AG04450 (cell line): Measurements from ENCODE around the gene MAPKAP1. TPM values are rescaled to one million over a fixed set of nuclear protein-coding genes. Genes with fewer than 3 reads are reported as not detected.

Experiments
- CTCF ChIA-PET: fragments of 300-600, 350-600 bp; formaldehyde crosslinking; extraction: SDS; loops from one replicate; lab custom pipeline; 2022; ENCODE audit warnings: antibody characterized with exemption, inconsistent platforms; lab: Charles Lee
- POLR2A ChIA-PET: fragments of 350-600 bp; formaldehyde crosslinking; extraction: SDS; loops from one replicate; lab custom pipeline; 2021; ENCODE audit warnings: antibody characterized with exemption, inconsistent platforms; lab: Yijun Ruan, JAX
- DNase-seq: peaks from one replicate; pipeline ENCODE4 v3.0.0-alpha.2; 2011; ENCODE audit warnings: low read depth, low spot score
- H3K27ac ChIP-seq: one replicate; pipeline ENCODE4 v1.5.1; 2012; ENCODE audit warnings: low read depth, low read length, control low read depth
- H3K27me3 ChIP-seq: one replicate; pipeline ENCODE4 v1.6.0; 2012; ENCODE audit warnings: low read length; ENCODE audit not compliant: control insufficient read depth, insufficient read depth
- H3K4me3 ChIP-seq: 2 replicates; pipeline ENCODE4 v1.5.1; 2011; ENCODE audit warnings: mild to moderate bottlenecking, low read depth, low read length, control low read depth
- H3K9me3 ChIP-seq: 2 replicates; pipeline ENCODE4 v1.5.1; 2012; ENCODE audit warnings: low read length; ENCODE audit not compliant: control insufficient read depth, insufficient read depth
- polyA minus RNA-seq: library from RNA; depleted of rRNA, polyadenylated mRNA; stranded (reverse); fragments of >200 nt; gene quantifications from 2 replicates; pipeline ENCODE4 v1.2.3, GENCODE V29; 2011; rRNA and poly(A)+ RNA removed
- polyA plus RNA-seq: library from polyadenylated mRNA; depleted of rRNA; stranded (reverse); fragments of >200 nt; gene quantifications from 2 replicates; pipeline ENCODE4 v1.2.3, GENCODE V29; 2011; rRNA removed
- TF ChIP-seq, protein P1 (sequence below): IDR thresholded peaks from 2 replicates; pipeline ENCODE4 v1.5.1; 2011; ENCODE audit warnings: low read depth, low read length, control low read depth, inconsistent platforms

The MAPKAP1 gene
- polyA plus RNA-seq: 128 and 140 TPM in 2 replicates
- 81.5 and 94.8 TPM in 2 replicates for polyA minus RNA-seq

DNA sequence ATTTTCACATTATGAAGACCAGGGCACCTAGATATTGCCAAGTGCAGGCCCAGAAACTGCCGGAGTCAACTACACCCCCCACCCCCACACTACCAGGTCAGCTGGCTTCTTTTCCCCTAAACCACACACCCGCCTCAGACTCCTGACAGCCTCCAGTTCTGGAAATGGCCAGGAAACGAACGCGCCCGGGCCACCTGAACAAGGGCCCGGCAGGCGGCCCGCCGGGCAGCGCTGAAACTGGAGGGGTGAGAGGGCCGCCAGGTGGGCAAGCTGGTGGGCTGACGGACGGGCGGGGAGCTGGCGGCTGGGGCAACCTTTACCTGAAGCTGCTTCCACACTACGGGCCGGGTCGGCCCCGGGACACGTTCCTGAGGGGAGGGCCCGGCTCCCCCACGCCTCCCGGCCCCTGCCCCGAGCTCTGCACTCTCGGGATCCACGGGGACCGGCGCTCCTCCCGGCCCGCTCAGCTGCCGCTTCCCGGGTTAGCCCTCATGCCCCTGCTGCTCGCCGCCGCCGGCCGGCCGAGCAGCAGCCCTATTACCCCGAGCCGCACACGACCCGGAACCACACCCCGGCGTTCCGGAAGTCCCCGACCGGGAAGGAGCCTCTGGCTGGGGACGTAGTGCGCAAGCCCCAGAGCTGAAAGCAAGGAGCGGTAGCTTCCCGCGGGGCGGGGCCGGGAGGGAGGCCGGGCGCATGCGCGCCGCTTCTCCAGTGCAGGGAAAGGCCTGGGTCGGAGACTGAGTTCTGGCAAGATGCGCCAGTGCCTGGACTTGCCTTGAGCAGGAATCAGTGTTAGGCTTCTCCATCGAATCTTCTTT, at the start of gene MAPKAP1:
TSS of gene MAPKAP1 (minus strand) at position 558 of the 821 bp plus-strand sequence. CDS start 34,634 bp downstream, outside the sequence.
- ChIA-PET CTCF (interaction anchor here (0.7 to 1.1 kb wide), 2 partner anchors 148 to 523 kb away, joined by 3 to 5 read pairs; no protein-coding TSS in a partner anchor), POLR2A (interaction anchor here (0.5 to 1.3 kb wide), 15 partner anchors 9 to 444 kb away, joined by 3 to 12 read pairs (median 4); no protein-coding TSS in a partner anchor)
- H3K4me3 ChIP-seq: peak within 1 kb of the TSS; percentile 81
- peaks cover 2% of the 10 kb centered on the region; the same call in 1 of the 2 replicates for H3K9me3 ChIP-seq
- peak within 1 kb of the TSS; percentile 52 for H3K27ac ChIP-seq
- no peaks in the 10 kb centered on the region for H3K27me3 ChIP-seq
- DNase-seq: peak; percentile 87
- TF ChIP-seq, protein P1, sequence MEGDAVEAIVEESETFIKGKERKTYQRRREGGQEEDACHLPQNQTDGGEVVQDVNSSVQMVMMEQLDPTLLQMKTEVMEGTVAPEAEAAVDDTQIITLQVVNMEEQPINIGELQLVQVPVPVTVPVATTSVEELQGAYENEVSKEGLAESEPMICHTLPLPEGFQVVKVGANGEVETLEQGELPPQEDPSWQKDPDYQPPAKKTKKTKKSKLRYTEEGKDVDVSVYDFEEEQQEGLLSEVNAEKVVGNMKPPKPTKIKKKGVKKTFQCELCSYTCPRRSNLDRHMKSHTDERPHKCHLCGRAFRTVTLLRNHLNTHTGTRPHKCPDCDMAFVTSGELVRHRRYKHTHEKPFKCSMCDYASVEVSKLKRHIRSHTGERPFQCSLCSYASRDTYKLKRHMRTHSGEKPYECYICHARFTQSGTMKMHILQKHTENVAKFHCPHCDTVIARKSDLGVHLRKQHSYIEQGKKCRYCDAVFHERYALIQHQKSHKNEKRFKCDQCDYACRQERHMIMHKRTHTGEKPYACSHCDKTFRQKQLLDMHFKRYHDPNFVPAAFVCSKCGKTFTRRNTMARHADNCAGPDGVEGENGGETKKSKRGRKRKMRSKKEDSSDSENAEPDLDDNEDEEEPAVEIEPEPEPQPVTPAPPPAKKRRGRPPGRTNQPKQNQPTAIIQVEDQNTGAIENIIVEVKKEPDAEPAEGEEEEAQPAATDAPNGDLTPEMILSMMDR: no peak

DNA sequence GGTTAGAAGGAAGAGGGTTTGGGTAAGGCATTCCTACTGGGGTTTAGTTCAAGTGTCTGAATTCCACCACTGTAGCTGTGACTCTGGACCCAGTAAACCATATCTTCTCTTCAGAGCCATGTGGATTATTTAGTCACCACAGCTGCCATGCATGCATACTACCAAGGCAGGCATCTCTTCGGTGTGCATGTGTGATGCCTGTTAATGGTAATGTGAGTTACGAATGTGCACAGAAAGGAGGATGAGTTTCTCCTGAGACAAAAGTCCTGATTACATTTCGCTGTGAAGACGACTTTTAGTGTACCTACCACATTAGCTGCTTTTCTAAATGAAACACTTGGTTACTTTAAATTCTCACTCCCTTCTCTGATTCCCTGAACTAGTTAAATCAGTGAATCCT, 49.5 kb upstream of the MAPKAP1 start:
- ChIA-PET POLR2A (no interaction called here), CTCF (interaction anchor here (1.1 to 2.4 kb wide), 2 partner anchors 14 to 349 kb away, joined by 3 to 8 read pairs; no protein-coding TSS in a partner anchor)
- Histone ChIP-seq H3K4me3 (no peak overlapping the region), H3K27ac (no peak overlapping the region), H3K27me3 (no peaks in the 10 kb centered on the region), H3K9me3 (no peaks in the 10 kb centered on the region)
- no peak for DNase-seq
- TF ChIP-seq, protein P1: no peak

DNA sequence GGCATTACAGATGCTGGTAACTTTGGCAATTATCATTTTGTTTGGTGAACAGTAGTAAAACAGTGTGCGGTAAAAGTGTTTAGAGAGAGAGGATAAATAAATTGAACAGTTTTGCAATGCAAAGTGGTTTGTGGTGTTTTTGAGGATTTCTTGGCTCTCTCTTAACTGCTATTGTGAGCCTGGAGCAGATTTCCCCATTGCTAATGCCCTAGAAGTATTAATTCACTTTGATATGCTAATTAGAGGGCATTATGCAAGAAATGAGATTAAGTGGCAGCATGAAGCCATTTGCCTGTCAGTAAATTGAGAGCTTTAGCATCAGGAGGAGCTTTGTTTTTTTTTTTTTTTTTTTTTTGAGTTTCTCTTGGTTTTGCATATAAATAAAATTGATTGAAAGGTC, 48.3 kb upstream of the MAPKAP1 start:
- TF ChIP-seq, protein P1: no peak
- ChIA-PET POLR2A (no interaction called here), CTCF (interaction anchor here (0.6 to 2.4 kb wide), 2 partner anchors 347 to 578 kb away, joined by 4 to 8 read pairs; no protein-coding TSS in a partner anchor)

DNA sequence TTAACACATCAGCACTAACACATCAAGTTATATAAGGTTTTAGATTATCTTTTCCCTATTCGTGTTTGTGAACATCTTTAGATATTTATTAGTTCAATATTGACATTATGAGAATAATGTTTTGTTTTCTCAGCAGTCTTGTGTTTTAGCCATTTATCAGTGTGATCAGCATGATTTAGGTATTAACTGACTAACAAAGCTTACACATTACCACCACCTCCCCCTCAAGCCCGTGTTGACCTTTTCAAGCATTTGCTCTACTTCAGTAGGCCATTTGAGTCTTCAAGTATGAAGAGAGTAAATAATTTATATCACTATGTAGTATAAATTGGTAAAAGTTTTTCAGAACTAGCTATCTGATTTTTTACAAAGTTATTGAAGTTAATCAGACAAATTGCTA, 47.1 kb upstream of the MAPKAP1 start:
- H3K9me3 ChIP-seq: no peaks in the 10 kb centered on the region
- no peak overlapping the region for H3K4me3 ChIP-seq
- no peaks in the 10 kb centered on the region for H3K27me3 ChIP-seq
- no peak overlapping the region for H3K27ac ChIP-seq
- ChIA-PET CTCF (no interaction called here), POLR2A (no interaction called here)
- TF ChIP-seq, protein P1: no peak
- no peak for DNase-seq

More for the DNA sequence above, 48.3 kb upstream of the MAPKAP1 start:
- Histone ChIP-seq H3K4me3 (no peak overlapping the region), H3K27me3 (no peaks in the 10 kb centered on the region), H3K27ac (no peak overlapping the region), H3K9me3 (no peaks in the 10 kb centered on the region)
- DNase-seq: no peak

GRCh38 chr9:125752070-125752628, 45.1 kb upstream of the MAPKAP1 start:
- Histone ChIP-seq H3K27ac (no peak overlapping the region), H3K9me3 (no peaks in the 10 kb centered on the region), H3K27me3 (no peaks in the 10 kb centered on the region), H3K4me3 (no peak overlapping the region)
- TF ChIP-seq, protein P1: no peak
- POLR2A ChIA-PET: no interaction called here
- DNase-seq: no peak
- CTCF ChIA-PET: no interaction called here
